ENCODE results near the gene BICC1.

- no peak for TF ChIP-seq CTCF (conservative IDR thresholded peaks at IDR 0.05; ENCODE audit: low read depth, low read length)
- no peak for TF ChIP-seq EZH2phosphoT487 (IDR thresholded peaks at IDR 0.05; ENCODE audit: borderline replicate concordance, low read length)
These were observed 42.7 kb downstream of the BICC1 start for GRCh38 chr10:58555170-58555929.

All from PC-3 (cell line).